K562 (cell line): ENCODE data around the gene NEU1. TPM values are rescaled to one million over a fixed set of nuclear protein-coding genes. Genes with fewer than 3 reads are reported as not detected.

Experiments
- ATAC-seq: fragments of 200-7000 bp; cut with Tn5 transposase; 3 replicates; pipeline ENCODE4 v1.9.1; 2020; ENCODE audit warnings: moderate library complexity
- BruUV-seq: library from RNA; stranded (reverse); fragments of 400-500 nt; replicated peaks from 2 replicates; lab custom pipeline; 2021; lab: Mats Ljungman, UMichigan
- CTCF ChIA-PET: fragments of 300-600 bp; formaldehyde crosslinking; extraction: SDS; loops from one replicate; lab custom pipeline; 2021; ENCODE audit warnings: low intra/inter-chr PET ratio; lab: Yijun Ruan, JAX
- POLR2A ChIA-PET: fragments of 300-600, 350-650 bp; sonication (Branson Sonifier 250); formaldehyde crosslinking; extraction: SDS; loops from one replicate; lab custom pipeline; 2021; ENCODE audit warnings: antibody characterized with exemption, inconsistent platforms; lab: Yijun Ruan, JAX
- DNase-seq, 4 experiments: peaks; one replicate each; pipeline versions ENCODE4 v3.0.0 to v3.0.0-alpha.2; 2011 to 2018; ENCODE audit warnings: low spot score in 3 of 4, mixed read lengths in 3 of 4; ENCODE audit errors: extremely low read depth in 1 of 4
- FAIRE-seq: peaks from 2 replicates; lab custom pipeline; 2011; peaks lifted over from hg19 to GRCh38; lab: Jason Lieb, UNC
- H2AFZ ChIP-seq: 2 replicates; pipeline ENCODE4 v1.6.0; 2011; ENCODE audit warnings: low read depth, low read length, control low read depth, inconsistent platforms
- H3K27ac ChIP-seq: fragments of 200-600 bp; 3 replicates; pipeline ENCODE4 v1.8.0; 2011; ENCODE audit warnings: low read depth, mild to moderate bottlenecking, control low read depth, inconsistent platforms, low read length, moderate library complexity, mixed read lengths; ENCODE audit errors: extremely low read depth
- H3K27me3 ChIP-seq, 2 experiments: fragments of 300-600 bp in 1 of 2; 2 replicates in 1 of 2; 3 replicates in 1 of 2; pipeline versions ENCODE4 v1.6.0 to v1.8.0; 2011; ENCODE audit warnings: inconsistent platforms in 2 of 2, low read length in 2 of 2, mild to moderate bottlenecking in 1 of 2, mixed read lengths in 1 of 2, moderate library complexity in 1 of 2; ENCODE audit not compliant: control insufficient read depth in 2 of 2, insufficient read depth in 2 of 2
- H3K36me3 ChIP-seq: fragments of 300-600 bp; 3 replicates; pipeline ENCODE4 v1.8.0; 2011; ENCODE audit warnings: mild to moderate bottlenecking, low read length, inconsistent platforms; ENCODE audit not compliant: control insufficient read depth, insufficient read depth
- H3K4me1 ChIP-seq, 2 experiments: fragments of 200-600 bp in 1 of 2; replicated peaks in 1 of 2; 2 replicates in 1 of 2; 3 replicates in 1 of 2; pipeline versions ENCODE4 v1.5.1 to v1.8.0; 2011; ENCODE audit warnings: inconsistent platforms in 2 of 2, low read length in 2 of 2, mild to moderate bottlenecking in 1 of 2, mixed read lengths in 1 of 2, moderate library complexity in 1 of 2; ENCODE audit not compliant: control insufficient read depth in 2 of 2, insufficient read depth in 2 of 2
- H3K4me2 ChIP-seq: 2 replicates; pipeline ENCODE4 v1.6.1; 2011; ENCODE audit warnings: low read length, control low read depth, inconsistent platforms, mixed read lengths; ENCODE audit not compliant: insufficient read depth
- H3K4me3 ChIP-seq: fragments of 200-600 bp; sonication (generic), shearing (Covaris generic); 2 replicates; pipeline ENCODE4 v1.5.1; 2016; ENCODE audit warnings: control low read depth, inconsistent platforms
- H3K79me2 ChIP-seq: fragments of 200-600 bp; 3 replicates; pipeline ENCODE4 v1.8.0; 2011; ENCODE audit warnings: low read length, inconsistent platforms; ENCODE audit not compliant: control insufficient read depth, insufficient read depth
- H3K9ac ChIP-seq, 2 experiments: 2 replicates each; pipeline versions ENCODE4 v1.6.0 to v1.6.1; 2011; ENCODE audit warnings: low read depth in 2 of 2, low read length in 2 of 2, control low read depth in 1 of 2, inconsistent platforms in 1 of 2, mild to moderate bottlenecking in 1 of 2, mixed read lengths in 1 of 2; ENCODE audit not compliant: insufficient read depth in 1 of 2
- H3K9me1 ChIP-seq: one replicate; pipeline ENCODE4 v1.6.0; 2011; ENCODE audit warnings: inconsistent platforms, mild to moderate bottlenecking, low read length, moderate library complexity; ENCODE audit not compliant: control insufficient read depth, insufficient read depth
- H3K9me3 ChIP-seq: replicated peaks from 2 replicates; pipeline ENCODE4 v1.5.1; 2011; ENCODE audit warnings: low read depth, low read length, inconsistent platforms; ENCODE audit not compliant: control insufficient read depth, insufficient read depth
- H4K20me1 ChIP-seq: replicated peaks from 2 replicates; pipeline ENCODE4 v1.6.1; 2011; ENCODE audit warnings: low read length, inconsistent platforms, mixed read lengths; ENCODE audit not compliant: control insufficient read depth, insufficient read depth
- WGBS: fragments of 100-300 bp; shearing (Covaris generic); methylation state at CpG from one replicate; pipeline ENCODE4 v1.1.6; 2016; ENCODE audit warnings: low coverage, mixed read lengths; ENCODE audit not compliant: insufficient coverage; ENCODE audit errors: missing lambda C conversion rate; 5-methylcytosine and 5-hydroxymethylcytosine counted together
- in situ Hi-C: fragments of 300-500 bp; cut with MboI; formaldehyde crosslinking; loops from 4 replicates; pipeline ENCODE4 v1.15.0; 2018; ENCODE audit warnings: inconsistent platforms, mixed read lengths
- intact Hi-C: fragments of 100-400 bp; cut with micrococcal nuclease; formaldehyde crosslinking; loops from 2 replicates; pipeline ENCODE4 v1.14.2; 2022
- polyA plus RNA-seq, 8 experiments: library from polyadenylated mRNA; depleted of rRNA in 4 of 8; stranded (reverse) in 5 of 8; unstranded in 3 of 8; fragments of >200 nt; fragmentation: Nextera tagmentation in 2 of 8; fragmentation: Illumina TruSeq in 1 of 8; extraction: Ambion mirVana in 2 of 8; extraction: Trizol in 1 of 8; gene quantifications; 2 replicates each; pipeline versions ENCODE4 v1.2.1 to v1.2.3, GENCODE V29; 2011 to 2014; ENCODE audit warnings: inconsistent platforms in 1 of 8, missing spikeins in 1 of 8
- total RNA-seq, 7 experiments: library from RNA; depleted of rRNA in 6 of 7; stranded (reverse); fragments of >200 nt in 6 of 7; fragmentation: Illumina TruSeq in 2 of 7; extraction: Trizol in 2 of 7; gene quantifications; 2 replicates each; pipeline versions ENCODE4 v1.2.1 to v1.2.3, GENCODE V29; 2011 to 2021; ENCODE audit warnings: low replicate concordance in 1 of 7
- TF ChIP-seq, protein P1 (sequence below): fragments of 450-650 bp; IDR thresholded peaks from 2 replicates; pipeline ENCODE4 v1.7.1; 2018; ENCODE audit warnings: mild to moderate bottlenecking, low read depth; ENCODE audit not compliant: partially characterized antibody

Gene NEU1
- total and polyA plus RNA-seq, 9 of the 15 experiments (the other 6 are each of a cell fraction or from before 2014, with no cell fraction given): 14.8 to 67.8 (median 51.0) TPM

DNA sequence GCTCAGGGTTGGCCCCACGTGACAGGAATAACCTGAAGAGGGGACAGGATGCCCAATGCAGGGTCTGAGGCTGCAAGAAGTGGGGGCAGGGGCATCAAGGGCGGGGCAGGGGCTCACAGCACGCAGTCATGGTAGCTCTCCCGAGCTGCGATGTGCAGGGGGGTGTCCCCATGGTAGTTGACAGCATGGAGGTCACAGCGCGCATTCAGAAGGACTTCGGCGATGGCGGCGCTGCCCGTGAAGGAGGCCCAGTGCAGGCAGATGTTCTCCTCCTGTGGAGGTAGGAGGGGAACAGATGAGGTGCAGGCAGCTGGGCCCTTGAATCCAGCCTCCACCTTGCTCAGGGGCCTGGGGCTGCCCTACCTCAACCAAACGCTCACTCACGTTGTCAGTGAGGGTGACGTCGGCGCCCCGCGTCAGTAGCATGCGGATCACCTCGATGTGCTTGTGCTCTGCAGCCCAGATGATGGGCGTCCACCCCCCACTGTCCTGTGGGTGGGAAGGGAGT lies 22.0 kb upstream of the NEU1 start:
- TF ChIP-seq, protein P1, sequence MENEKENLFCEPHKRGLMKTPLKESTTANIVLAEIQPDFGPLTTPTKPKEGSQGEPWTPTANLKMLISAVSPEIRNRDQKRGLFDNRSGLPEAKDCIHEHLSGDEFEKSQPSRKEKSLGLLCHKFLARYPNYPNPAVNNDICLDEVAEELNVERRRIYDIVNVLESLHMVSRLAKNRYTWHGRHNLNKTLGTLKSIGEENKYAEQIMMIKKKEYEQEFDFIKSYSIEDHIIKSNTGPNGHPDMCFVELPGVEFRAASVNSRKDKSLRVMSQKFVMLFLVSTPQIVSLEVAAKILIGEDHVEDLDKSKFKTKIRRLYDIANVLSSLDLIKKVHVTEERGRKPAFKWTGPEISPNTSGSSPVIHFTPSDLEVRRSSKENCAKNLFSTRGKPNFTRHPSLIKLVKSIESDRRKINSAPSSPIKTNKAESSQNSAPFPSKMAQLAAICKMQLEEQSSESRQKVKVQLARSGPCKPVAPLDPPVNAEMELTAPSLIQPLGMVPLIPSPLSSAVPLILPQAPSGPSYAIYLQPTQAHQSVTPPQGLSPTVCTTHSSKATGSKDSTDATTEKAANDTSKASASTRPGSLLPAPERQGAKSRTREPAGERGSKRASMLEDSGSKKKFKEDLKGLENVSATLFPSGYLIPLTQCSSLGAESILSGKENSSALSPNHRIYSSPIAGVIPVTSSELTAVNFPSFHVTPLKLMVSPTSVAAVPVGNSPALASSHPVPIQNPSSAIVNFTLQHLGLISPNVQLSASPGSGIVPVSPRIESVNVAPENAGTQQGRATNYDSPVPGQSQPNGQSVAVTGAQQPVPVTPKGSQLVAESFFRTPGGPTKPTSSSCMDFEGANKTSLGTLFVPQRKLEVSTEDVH: no peak
- TF ChIP-seq, all 486 proteins: peak for 0
- Histone ChIP-seq H3K79me2 (no peaks in the 10 kb centered on the region), H3K9me1 (no peaks in the 10 kb centered on the region), H3K27me3 (no peaks in the 10 kb centered on the region), H3K36me3 (peaks cover 94% of the 10 kb centered on the region; the same call in 2 of the 3 replicates), H2AFZ (no peak overlapping the region), H3K4me3 (no peak overlapping the region), H3K9ac (no peak overlapping the region), H3K9me3 (no peaks in the 10 kb centered on the region), H3K4me1 (peaks cover 0 to 33% of the 10 kb centered on the region in 2 experiments; a peak in 1 of 5 replicates), H3K4me2 (no peak overlapping the region), H3K27ac (no peak overlapping the region), H4K20me1 (no peaks in the 10 kb centered on the region)
- intact Hi-C loops (no loop called here), in situ Hi-C loops (no loop called here)
- ChIA-PET POLR2A (interaction anchor here (0.6 to 1.6 kb wide), 5 partner anchors 9 to 17 kb away, joined by 3 to 8 read pairs (median 4); no protein-coding TSS in a partner anchor), CTCF (no interaction called here)
- BruUV-seq: no TSS peak
- no peak for DNase-seq
- no peak for ATAC-seq
- no peak for FAIRE-seq
- WGBS: 89% methylated on average over 18 of the region's 22 CpGs
